Rectal smooth muscle tissue (tissue), 1 donor: ENCODE measurements around the gene PTPRH.
A peak's percentile ranks its signal among the peaks of the same experiment; 100 is the strongest.
"Not testable (repeated sequence)": the region's sequence is repeated elsewhere in the genome, so short reads cannot be mapped to it uniquely, and the experiment has no call there.

Experiments used
- H3K27ac ChIP-seq: one replicate; pipeline ENCODE4 v1.7.0; 2013; ENCODE audit warnings: low read depth, low read length, inconsistent platforms
- H3K27me3 ChIP-seq: one replicate; pipeline ENCODE4 v1.7.0; 2013; ENCODE audit warnings: low read length; ENCODE audit not compliant: control insufficient read depth, insufficient read depth
- H3K36me3 ChIP-seq: one replicate; pipeline ENCODE4 v1.7.0; 2013; ENCODE audit warnings: low read length; ENCODE audit not compliant: control insufficient read depth, insufficient read depth
- H3K4me1 ChIP-seq: one replicate; pipeline ENCODE4 v1.7.0; 2013; ENCODE audit warnings: low read length; ENCODE audit not compliant: control insufficient read depth, insufficient read depth
- H3K4me3 ChIP-seq: one replicate; pipeline ENCODE4 v1.7.0; 2013; ENCODE audit warnings: low read length
- H3K9ac ChIP-seq: one replicate; pipeline ENCODE4 v1.7.0; 2013; ENCODE audit warnings: low read length

PTPRH gene

DNA sequence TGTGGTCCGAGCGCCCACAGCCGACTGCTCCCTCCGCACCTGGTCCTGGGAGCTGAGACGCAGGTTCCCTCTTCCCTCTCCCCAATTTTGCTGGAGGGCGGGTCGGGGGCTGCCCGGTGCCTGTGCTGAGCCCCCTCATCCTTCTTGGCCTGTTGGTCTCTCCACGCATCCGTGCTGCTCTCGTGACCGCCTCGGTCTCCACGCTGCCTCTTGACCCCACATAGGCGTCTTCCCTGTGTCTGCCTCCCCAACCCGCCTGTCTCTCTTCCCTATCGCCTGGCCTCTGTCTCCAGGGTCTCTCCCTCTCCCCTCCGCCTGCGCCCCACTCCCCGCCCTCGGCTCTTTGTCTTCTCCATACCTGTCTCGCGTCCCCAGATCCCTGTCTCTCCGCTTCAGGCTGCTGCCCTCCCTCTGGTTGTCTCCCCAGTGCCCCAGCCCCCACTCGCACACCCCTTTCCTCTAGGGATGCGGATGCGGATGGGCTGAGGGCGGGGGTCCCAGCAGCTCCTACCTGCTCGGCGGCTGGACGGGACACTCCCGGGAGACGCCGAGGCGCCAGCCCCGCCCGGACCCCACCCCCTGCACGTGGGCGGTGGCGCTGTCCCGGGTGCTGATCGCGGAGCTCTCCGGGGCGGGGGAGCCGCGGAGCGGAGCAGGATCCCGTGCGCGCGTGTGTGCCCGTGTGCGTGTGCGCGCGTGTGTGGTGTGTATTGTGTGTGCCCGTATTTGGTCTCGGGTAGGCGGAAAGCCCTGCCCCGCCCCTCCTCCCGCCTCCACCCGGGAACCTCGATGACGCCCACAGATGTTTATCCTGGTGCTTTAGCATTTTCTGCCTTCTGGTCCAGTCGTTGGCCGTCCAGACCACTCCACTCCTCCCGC is 29.5 kb downstream of the PTPRH start, which contains the start of gene SYT5:
Gene SYT5 (minus strand): TSS at position 684 of the 879 bp plus-strand sequence. CDS start 1,248 bp downstream, outside the sequence.
- Histone ChIP-seq H3K27ac (no peak within 1 kb of the TSS), H3K36me3 (no peaks in the 10 kb centered on the region), H3K4me1 (no peaks in the 10 kb centered on the region), H3K27me3 (peaks cover 43% of the 10 kb centered on the region), H3K9ac (no peak within 1 kb of the TSS), H3K4me3 (peak within 1 kb of the TSS; percentile 62)

DNA sequence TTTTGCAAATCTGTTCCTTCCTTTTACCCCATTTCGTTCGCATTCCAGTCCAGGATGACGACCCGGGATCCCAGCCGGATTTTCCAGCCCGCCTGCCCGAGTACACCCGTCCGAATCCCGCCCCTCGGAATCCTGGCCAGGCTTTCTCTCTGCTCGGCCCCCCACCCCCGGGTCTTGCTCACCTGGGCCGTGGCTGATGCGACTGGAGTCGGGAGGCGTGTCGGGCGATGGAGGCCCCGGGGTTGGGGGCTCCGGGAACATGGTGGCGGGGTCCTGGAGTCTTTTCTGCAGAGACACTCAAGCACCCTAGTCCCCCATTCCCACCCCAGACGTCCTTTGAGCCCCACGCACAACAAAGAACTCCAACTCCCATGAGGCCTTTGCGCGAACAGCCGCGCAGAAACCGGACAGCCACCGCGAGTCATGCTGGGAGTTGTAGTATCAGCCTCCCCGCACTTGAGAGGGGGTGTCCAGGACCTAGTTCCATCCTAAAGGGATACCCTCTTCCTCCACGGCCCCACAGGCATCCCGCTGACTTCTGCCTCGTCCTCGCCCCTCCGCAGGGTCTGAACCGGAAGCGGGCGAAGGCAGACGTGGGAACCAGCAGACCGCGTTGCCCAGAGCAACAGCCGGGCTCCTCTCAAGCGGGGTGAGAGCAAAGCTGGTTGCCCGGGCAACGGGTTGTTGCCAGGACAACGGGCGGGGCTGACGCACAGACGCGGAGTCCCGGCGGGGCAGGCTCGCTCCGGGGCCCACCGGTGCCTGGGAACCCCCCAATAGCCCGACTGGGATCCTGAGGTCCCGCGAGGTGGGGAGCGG is 30.3 kb downstream of the PTPRH start:
- Histone ChIP-seq H3K36me3 (no peaks in the 10 kb centered on the region), H3K9ac (no peak overlapping the region), H3K27ac (no peak overlapping the region), H3K4me1 (no peaks in the 10 kb centered on the region), H3K4me3 (peak overlapping the region; percentile 62), H3K27me3 (peaks cover 49% of the 10 kb centered on the region)

DNA sequence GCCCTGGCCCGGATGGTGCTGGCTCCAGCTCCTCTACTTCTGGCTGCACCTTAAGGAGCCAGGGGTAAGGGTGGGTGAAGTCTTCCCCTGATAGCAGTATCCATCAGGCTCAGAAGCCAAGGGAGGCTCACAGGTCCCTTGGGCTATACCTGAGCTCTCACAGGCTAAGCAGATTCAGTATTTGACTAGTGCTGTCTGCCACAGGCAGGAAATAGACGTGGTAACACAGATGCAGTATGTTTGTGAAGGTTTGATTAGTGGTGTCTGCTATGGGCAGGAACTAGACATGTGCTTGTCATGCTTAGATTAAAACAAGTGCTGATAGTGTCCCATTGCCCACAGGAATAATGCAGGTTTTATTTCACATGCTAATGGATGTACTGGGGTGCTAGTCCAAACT is 33.2 kb downstream of the PTPRH start:
- Histone ChIP-seq H3K27me3 (peaks cover 57% of the 10 kb centered on the region), H3K4me3 (no peak overlapping the region), H3K4me1 (no peaks in the 10 kb centered on the region), H3K9ac (no peak overlapping the region), H3K27ac (no peak overlapping the region), H3K36me3 (no peaks in the 10 kb centered on the region)

DNA sequence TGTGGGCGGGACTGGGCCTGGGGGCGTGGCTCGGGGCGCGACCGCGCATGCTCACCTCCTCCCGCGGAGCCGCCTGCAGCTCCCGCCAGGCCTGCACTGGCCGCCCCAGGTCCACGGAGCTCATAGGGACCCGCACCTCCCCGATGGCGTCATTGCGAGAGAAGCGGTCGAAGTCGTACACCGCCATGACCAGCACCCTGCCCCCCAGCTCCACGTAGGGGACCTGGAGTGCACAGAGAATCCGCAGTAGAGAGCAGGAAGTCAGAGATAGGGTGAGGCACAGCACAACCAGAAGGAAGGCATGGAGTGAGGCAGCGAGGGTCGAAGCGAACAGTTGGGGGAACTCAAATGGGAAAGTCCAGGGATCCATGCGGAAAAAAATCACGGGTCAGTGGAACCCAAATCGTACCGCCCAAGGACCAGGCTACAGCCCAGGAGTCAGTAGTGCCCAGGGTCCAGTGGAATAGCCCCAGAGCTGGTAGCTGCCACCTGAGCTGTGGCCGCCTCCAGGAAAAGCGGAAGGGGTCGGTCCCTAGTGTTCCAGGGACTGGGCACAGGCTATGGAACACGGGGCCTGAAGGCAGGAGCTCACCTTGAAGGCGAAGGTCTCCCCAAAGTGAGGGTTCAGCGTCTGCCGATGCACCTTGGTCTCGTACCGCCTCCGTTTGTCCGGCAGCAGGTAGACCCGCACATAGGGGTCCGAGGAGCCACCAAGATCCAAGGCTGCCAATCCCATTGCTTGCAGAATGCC is 34.0 kb downstream of the PTPRH start:
- peaks cover 50% of the 10 kb centered on the region for H3K27me3 ChIP-seq
- no peak overlapping the region for H3K9ac ChIP-seq
- H3K36me3 ChIP-seq: no peaks in the 10 kb centered on the region
- H3K4me3 ChIP-seq: no peak overlapping the region
- H3K27ac ChIP-seq: no peak overlapping the region
- H3K4me1 ChIP-seq: no peaks in the 10 kb centered on the region

DNA sequence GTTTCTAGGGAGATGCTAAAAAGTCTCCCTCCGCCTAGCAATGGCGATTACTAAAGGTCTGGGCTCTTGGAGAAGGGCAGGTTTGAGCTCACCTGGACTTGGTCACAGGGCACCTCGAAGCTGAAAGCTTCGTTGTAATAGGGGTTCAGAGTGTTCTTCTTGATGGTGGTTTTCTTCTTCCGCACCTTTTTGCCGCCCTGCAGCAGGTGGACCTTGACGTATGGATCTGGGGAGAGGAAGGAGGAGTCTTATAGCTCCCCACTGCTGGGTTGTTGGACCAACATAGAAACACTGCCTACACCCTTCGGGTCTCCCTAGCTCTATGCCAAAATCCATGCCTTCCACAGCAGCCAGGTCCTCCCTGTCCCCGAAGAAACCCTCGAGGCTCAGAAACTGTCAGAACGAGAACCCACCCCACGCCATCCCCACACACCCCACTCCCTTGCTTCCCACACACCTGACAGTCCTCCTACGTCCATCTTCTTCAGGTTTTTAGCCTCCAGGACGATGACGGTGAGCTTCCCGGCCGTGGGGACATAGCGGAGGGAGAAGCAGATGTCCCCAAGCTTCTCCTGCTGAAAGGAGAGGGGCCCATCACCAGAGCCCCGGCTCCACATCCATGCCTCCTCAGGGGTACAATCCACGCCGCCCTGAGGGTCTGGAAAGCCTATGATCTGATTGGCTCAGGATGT is 34.7 kb downstream of the PTPRH start:
- no peak overlapping the region for H3K4me3 ChIP-seq
- no peaks in the 10 kb centered on the region for H3K4me1 ChIP-seq
- no peak overlapping the region for H3K9ac ChIP-seq
- H3K36me3 ChIP-seq: no peaks in the 10 kb centered on the region
- H3K27ac ChIP-seq: no peak overlapping the region
- H3K27me3 ChIP-seq: peaks cover 53% of the 10 kb centered on the region

DNA sequence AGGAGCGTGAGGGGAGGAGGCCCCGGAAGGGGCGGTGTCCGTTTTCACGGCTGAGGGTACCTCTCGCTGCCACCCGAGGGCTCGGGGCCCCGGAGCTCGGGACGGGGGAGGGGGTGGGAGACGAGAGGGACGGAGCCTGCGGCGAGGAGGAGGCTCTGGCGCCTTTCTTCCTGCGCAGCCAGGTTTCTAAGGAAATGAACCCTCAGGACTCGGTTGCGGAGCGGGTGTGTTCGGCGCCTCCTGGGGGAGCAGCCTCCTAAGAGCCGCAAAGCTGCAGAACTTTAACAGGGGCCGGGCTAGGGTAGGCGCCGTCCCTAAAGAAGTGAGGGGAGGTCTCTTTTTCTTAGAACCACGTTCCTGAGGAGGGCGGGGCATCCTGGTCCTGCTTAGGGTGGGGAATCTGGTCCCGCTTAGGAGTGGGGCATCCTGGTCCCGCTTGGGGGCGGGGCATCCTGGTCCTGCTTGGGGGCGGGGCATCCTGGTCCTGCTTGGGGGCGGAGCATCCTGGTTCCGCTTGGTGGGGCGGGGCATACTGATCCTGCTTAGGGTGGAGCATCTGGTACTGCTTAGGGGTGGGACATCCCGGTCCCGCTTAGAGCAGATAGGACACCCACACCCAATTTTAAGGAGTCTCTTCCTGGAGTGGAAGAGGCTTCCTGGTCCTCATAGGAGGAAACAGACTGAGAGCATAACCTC is 35.4 kb downstream of the PTPRH start:
- H3K27me3 ChIP-seq: peaks cover 48% of the 10 kb centered on the region
- no peaks in the 10 kb centered on the region for H3K4me1 ChIP-seq
- no peak overlapping the region for H3K27ac ChIP-seq
- H3K36me3 ChIP-seq: no peaks in the 10 kb centered on the region
- H3K4me3 ChIP-seq: no peak overlapping the region
- no peak overlapping the region for H3K9ac ChIP-seq

DNA sequence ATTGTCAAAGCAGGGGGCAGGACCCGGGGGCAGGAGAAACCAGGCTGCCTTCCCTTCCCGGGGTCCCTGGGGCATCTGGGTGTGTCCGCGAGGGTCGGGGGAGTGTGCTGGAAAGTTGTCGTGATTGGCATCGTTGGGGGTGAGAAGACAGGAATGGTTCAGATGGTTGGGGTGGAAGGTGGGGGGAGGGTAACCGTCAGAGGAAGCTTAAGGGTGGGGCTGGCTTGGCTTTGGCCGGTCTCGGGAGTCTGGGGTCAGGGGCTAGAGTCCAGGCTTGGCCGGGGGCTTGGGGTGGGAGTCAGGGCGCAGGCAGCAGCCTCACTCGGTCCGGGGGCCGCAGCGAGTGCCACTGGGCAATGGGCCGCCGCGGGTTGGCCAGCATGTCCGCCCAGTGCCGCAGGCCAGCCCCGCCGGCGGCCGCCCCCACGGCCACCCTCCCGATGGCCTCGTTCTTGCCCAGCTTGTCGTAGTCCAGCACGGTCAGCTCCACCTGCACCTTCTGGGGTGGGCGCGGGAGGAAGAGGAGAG is 36.1 kb downstream of the PTPRH start:
- H3K27ac ChIP-seq: no peak overlapping the region
- H3K27me3 ChIP-seq: peaks cover 46% of the 10 kb centered on the region
- no peak overlapping the region for H3K4me3 ChIP-seq
- no peak overlapping the region for H3K9ac ChIP-seq
- H3K36me3 ChIP-seq: no peaks in the 10 kb centered on the region
- no peaks in the 10 kb centered on the region for H3K4me1 ChIP-seq

DNA sequence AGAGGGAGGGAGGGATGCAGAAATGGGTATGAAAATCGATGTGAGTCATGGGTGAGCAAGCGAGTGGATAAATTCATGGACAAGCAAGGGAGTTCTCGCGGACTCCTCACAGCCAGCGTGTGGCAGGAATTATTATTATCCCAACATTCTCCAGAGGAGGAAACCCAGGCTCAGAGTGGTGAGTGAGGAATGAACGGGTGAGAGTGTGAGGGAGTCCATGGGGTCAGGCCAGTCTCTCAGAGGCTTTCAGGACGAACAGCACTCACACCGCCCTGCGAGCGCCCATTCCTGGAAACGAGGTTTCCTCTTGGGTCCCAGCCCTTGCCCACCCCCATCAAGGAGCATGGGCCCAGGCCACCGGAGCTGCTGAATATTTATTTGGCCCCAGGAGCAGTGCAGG is 36.6 kb downstream of the PTPRH start:
- Histone ChIP-seq H3K9ac (no peak overlapping the region), H3K36me3 (no peaks in the 10 kb centered on the region), H3K4me3 (no peak overlapping the region), H3K27ac (no peak overlapping the region), H3K27me3 (peaks cover 42% of the 10 kb centered on the region), H3K4me1 (no peaks in the 10 kb centered on the region)

DNA sequence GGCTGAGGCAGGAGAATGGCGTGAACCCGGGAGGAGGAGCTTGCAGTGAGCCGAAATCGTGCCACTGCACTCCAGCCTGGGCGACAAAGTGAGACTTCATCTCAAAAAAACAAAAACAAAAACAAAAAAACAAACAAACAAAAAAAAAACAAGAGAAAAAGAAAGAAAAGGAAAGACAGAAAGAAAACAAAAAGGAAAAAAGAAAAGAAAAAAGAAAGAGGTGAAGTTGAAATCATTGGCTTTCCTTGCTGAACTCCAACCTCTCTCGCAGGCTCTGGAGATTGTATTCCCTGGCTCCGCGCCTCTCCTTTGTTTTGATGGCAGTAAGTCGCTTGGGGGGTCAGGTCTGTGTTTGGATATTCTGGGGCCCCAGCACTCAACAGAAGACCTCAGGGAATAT is 37.0 kb downstream of the PTPRH start:
- H3K27me3 ChIP-seq: peaks cover 42% of the 10 kb centered on the region
- H3K9ac ChIP-seq, H3K36me3 ChIP-seq, H3K4me1 ChIP-seq, H3K4me3 ChIP-seq, H3K27ac ChIP-seq: not testable (repeated sequence)

DNA sequence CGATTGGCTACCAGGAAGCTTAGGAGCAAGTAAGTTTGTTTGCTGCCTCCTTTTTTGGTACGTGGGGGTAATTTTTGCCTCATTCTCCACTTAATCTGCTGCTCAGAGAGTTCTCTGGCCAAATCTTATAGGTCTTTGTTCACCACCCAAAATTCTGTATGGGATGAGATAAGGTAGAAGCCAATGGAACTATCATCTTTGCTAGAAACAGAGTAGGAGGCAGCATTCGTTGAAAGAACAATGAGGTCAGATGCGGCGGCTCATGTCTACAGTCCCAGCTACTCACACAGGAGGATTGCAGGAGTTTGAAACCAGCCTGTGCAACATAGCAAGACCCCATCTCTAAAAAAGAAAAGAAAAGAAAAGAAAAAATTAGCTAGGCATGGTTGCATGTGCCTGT is 37.9 kb downstream of the PTPRH start:
- Histone ChIP-seq H3K9ac (no peak overlapping the region), H3K27me3 (peaks cover 36% of the 10 kb centered on the region), H3K4me1 (no peaks in the 10 kb centered on the region), H3K36me3 (no peaks in the 10 kb centered on the region), H3K4me3 (no peak overlapping the region), H3K27ac (no peak overlapping the region)

DNA sequence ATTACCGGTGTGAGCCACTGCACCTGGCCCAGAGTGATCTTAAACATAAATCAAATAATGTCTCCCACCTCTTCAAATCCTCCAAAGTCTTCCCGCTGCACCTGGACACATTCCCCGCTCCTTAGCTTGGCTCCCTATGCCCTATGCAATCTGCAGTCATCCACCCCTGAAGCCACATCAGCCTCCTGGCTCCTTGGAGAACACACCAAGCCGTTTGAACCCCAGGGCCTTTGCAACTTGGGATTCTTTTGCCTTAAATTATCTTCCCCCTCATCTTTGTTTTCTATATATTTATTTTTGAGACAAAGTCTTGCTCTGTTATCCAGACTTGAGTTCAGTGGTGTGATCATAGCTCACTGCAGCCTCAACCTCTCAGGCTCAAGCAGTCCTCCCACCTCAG is 40.2 kb downstream of the PTPRH start:
- Histone ChIP-seq H3K27me3 (peaks cover 27% of the 10 kb centered on the region), H3K27ac (no peak overlapping the region), H3K36me3 (no peaks in the 10 kb centered on the region), H3K9ac (no peak overlapping the region), H3K4me1 (no peaks in the 10 kb centered on the region), H3K4me3 (no peak overlapping the region)
